Measurements from ENCODE around the gene IRS2.
"Not testable (repeated sequence)": the region's sequence is repeated elsewhere in the genome, so short reads cannot be mapped to it uniquely, and the experiment has no call there.

The IRS2 gene

DNA sequence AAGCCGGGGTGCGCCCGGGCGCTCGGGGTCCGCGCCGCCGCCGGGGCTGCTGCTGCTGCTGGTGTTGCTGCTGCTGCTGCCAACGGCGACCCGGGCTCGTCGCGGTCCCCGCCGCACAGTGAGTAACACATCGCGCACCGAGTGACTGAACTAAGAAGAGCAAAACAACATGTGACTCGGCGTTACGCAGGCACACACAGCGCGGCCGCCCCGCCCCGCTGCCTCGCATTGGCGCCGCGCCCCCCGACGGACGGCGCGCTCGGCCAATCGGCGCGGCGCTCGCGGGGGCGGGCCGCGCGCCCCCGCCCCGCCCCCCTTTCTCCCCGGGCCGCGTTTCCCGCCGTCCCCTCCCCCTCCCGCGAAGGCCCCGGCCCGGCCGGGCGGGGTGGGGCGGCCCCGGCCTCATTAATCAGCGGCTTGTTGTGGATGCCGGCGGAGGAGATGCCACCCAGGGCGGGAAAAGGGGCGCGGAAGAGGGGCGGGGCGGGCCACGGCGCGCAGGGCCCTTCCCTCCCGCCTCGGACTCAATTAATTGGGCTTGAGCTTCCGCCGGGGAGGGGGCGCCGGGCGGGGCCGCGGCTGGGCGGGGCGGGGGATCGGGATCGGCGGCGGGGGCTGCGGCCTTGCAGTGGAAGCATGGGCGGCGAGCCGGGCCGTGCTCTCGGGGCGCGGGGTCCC lies at the start of gene IRS2:
Gene IRS2, minus strand, starts transcription at position 127 of the 678 bp plus-strand sequence. CDS start 530 bp downstream, outside the sequence.
- peak; percentile 95 for DNase-seq

DNA sequence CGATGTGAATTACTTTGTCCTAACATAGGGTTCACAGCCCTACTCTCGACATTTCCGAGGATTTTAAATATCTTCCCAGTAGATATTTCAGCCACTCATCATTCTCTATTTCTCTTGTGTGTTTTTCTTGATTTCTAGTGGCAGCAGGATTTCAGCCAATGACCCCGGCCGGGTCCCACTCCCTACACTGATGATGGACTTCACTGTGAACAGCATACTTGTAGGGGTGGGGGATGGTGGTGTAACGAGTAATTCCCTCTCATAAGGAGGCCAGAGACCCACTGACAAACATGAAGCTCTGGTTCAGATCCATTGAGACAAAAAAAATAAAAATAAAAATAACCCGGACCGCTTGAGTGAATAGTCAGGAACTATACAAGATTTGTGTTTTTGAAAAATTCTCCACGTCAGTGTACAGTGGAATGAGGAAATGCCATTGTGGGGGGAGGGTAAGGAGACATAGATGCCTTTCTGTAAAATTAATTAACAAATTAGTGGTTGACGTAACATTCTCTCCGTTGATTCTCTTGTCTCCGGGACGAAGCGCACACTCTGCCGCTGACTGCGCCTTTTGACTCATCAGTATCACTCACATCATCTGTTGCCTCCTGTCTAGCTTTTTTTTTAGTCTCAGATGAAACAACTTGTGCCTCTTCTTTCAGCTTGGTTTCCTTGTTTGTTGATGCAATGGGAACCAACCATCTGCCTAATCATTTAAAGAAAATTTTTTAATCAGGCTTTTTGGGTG lies 48.8 kb upstream of the IRS2 start:
- no peak for DNase-seq

DNA sequence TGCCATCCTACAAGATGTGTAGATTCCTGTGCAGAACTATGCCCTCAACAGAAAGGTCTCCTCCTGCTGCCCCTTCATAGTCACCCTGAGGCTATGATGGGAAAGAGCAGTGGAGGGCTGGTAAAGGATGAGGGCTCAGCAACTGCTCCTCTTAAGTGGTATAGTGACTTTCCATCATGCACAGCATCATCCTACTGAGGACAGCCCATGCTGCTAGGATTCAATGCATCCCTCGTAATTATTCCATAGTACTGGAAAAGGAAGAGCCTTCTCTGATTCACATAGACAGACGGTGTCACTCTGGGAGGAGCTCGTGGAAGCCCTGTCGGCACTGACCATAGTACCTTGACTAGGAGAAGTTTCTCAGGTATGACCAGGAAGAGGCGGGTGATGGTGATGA lies 47.6 kb upstream of the IRS2 start:
- no peak for DNase-seq

GRCh38 chr13:109833071-109833470 lies 46.7 kb upstream of the IRS2 start:
- DNase-seq: no peak

- not testable (repeated sequence) for DNase-seq
Measured at GRCh38 chr13:109828591-109829316, 42.4 kb upstream of the IRS2 start.

DNA sequence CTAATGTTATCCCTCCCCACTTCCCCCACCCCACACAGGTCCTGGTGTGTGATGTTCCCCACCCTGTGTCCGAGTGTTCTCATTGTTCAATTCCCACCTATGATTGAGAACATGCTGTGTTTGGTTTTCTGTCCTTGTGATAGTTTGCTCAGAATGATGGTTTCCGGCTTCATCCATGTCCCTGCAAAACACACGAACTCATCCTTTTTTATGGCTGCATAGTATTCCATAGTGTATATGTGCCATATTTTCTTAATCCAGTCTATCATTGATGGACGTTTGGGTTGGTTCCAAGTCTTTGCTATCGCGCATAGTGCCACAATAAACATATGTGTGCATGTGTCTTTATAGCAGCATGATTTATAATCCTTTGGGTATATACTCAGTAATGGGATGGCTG lies 36.8 kb upstream of the IRS2 start:
- not testable (repeated sequence) for DNase-seq

DNA sequence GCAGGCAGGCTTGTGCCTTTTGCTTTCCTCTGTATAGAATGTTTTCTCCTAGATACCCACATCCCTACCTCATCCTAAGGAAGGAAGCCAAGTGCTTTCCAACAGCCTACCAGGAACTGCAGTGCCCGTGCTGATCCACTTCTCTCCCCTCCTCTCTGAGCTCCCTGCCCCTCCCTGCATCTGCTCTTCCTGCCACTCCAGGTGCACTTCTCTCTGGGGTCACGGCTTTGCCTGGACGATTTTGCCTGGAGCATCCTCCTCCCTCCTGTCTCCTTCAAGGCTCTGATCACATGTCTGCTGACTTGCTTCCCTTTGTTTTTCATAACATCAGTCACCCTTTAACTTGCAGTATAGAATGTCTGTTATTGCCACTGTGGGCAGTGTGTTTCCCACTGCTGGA lies 34.7 kb upstream of the IRS2 start:
- DNase-seq: no peak

DNA sequence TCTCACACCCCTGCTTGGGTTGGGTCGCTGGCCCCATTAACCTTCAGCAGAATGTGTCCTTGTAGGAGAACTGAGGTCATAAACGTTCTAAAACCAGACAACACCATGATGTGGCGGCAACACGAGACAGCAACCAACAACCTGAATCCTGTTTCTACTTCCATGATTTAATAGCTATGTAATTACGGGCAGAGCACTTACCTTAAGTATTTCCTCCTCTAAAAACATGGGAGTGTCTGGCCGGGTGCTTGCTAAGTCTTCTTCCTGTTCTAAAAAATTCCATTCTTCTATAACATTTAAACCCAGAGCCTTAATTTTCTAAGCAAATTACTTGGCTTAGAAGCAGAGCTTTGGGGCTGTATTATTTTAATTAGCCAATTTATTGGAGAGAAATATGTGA lies 33.5 kb upstream of the IRS2 start:
- no peak for DNase-seq

- DNase-seq: no peak
Measured at GRCh38 chr13:109818886-109819285, 32.5 kb upstream of the IRS2 start.

GRCh38 chr13:109817591-109818535 lies 31.5 kb upstream of the IRS2 start:
- DNase-seq: no peak

GRCh38 chr13:109816808-109817203 lies 30.4 kb upstream of the IRS2 start:
- no peak for DNase-seq

DNA sequence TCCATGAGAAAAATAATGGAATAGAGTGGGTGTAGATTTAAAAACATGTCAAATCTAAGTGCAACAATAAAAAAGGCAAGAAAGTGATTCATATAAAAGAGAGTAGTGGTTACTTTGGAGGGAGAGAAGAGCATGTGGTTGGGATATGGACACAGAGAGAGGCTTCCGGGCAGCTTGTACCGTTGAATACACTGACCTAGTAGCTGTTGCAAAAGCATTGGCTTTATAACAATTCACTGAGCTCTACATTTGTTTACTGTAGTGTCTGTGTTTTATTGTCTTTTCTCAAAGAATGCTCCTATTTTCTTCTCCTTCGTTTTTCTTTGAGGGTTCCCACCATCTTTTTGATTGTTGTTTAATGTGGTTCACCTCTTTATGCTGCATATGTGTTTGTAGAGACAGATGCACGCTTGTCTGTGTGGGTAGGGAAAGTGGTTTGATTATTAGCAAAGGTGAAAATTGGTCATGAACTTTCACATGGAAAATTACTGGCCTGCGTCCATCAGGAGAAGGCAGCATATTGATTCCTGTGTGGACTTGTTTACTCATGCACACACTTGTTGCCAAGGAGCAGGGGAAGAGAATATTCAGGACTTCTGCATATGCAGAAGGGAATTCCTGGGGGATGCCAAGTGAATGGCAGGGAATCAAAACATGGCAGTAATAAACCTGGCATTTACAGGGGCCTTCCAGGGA lies 29.9 kb upstream of the IRS2 start:
- no peak for DNase-seq

DNA sequence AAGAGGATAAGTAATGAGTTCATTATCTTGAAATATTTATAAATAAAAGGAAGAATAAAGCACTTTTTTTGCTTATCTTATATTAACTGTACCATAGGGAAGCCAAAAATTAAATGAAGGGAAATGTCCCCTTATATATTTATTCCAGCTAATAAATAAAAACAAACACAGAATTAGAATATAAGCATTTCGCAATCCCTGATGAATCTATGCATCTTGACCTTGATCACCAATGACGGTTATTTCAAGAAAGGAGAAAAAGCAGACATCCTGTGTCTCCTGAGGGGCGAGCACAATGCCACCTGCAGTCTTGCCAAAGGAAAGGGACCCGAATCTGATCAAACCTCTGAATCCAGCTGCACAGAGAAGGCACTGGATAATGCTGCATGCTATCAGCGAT lies 29.3 kb upstream of the IRS2 start:
- no peak for DNase-seq

- no peak for DNase-seq
Measured at GRCh38 chr13:109813663-109814062, 27.3 kb upstream of the IRS2 start.

GRCh38 chr13:109812382-109812781 lies 26.0 kb upstream of the IRS2 start:
- DNase-seq: no peak

- DNase-seq: no peak
Measured at GRCh38 chr13:109810761-109811510, 24.6 kb upstream of the IRS2 start.

GRCh38 chr13:109809216-109809932 lies 23.0 kb upstream of the IRS2 start:
- DNase-seq: no peak

DNA sequence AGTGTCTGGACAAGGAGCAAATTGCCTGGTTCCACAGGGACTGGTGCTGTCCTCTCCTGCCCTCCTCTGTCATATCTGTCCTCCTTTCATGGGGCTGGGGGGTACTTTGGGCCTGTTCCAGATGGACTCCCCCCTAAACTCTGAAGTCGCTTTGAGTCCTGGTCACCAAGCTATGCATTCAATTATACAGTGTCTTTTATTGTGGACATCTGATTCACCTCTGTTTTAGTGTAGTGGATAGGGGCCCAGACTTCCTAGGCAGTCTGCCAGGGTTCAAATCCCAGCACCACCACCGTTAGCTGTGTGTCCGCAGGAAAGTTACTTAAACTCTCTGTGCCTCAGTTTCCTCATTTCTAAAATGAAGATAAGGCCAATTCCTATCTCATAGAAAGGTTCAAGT lies 21.0 kb upstream of the IRS2 start:
- no peak for DNase-seq

DNA sequence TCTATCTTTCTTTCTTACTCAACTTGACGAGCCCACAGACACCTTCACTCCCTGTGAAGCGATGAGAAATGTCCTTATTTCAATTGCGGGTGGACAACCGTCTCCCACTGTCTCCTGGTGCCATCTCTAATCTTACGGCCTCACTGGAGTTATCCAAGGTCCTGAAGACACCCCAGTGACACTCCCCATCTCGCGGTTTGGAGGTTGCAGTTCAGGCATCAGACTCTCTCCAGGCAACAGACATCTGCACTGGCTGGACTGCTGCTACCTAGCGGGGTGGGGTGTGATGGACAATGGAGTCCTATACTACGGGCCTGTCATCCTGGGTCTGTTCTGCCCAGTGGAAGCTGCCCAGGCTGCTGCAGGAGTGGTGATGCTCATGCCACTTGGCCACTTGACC lies 18.3 kb upstream of the IRS2 start:
- no peak for DNase-seq

- DNase-seq: peak; percentile 37
Measured at GRCh38 chr13:109803825-109804224, 17.4 kb upstream of the IRS2 start.

DNA sequence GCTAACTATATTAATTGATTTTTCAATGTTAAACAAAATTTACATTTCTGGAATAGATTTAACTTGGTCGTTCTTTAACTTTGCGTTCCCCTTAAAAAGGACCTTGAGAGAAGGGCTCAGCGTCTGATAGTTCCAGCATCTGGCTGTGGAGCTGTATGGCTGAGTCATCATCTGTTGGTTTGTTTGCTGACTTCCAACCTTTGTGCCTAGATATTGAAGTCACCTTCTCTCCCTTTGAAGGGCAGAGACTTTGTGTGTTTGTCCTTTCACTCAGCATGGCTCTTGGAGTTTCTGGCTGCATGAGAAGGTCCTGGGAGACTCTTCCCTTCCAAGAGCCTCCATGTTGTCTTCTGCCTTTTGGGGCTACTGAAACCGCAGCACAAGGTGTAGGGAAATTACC lies 16.6 kb upstream of the IRS2 start:
- no peak for DNase-seq
